IPS-15b (cell line): Measurements from ENCODE around the gene BNC2.

Experiments
- H3K27me3 ChIP-seq: one replicate; pipeline ENCODE4 v1.6.1; 2013; ENCODE audit warnings: low read length; ENCODE audit not compliant: control insufficient read depth, insufficient read depth
- H3K36me3 ChIP-seq: one replicate; pipeline ENCODE4 v1.6.1; 2013; ENCODE audit warnings: low read length; ENCODE audit not compliant: control insufficient read depth, insufficient read depth
- H3K4me1 ChIP-seq: one replicate; pipeline ENCODE4 v1.6.1; 2013; ENCODE audit warnings: mild to moderate bottlenecking, low read length; ENCODE audit not compliant: control insufficient read depth, insufficient read depth
- H3K4me3 ChIP-seq: one replicate; pipeline ENCODE4 v1.5.1; 2013; ENCODE audit warnings: low read depth, low read length
- H3K9ac ChIP-seq: one replicate; pipeline ENCODE4 v1.6.1; 2013; ENCODE audit warnings: low read depth, mild to moderate bottlenecking, low read length
- H3K9me3 ChIP-seq: one replicate; pipeline ENCODE4 v1.6.1; 2013; ENCODE audit warnings: mild to moderate bottlenecking, low read length; ENCODE audit not compliant: control insufficient read depth, insufficient read depth

BNC2 gene

DNA sequence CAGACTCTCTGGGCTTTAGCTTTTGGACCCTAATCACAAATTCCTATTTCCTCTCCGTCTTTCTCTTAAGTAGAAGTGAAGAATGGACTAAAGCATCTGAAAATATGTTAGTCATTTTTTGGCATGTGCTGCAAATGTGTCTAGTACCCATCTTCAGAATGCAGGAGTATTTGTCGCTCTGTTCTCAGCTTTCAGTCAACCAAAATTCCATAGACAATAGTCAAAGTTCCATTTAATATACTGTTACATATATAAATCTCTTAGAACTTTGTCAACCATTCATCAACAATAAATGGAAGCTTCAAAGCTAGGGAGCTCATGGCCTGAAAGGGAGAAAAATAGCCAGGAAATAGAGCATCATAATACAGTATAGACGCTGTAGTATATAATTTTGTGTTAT lies 509.4 kb downstream of the BNC2 start:
- Histone ChIP-seq H3K9me3 (no peaks in the 10 kb centered on the region), H3K4me1 (peaks cover 6% of the 10 kb centered on the region), H3K27me3 (no peaks in the 10 kb centered on the region), H3K9ac (no peak overlapping the region), H3K36me3 (no peaks in the 10 kb centered on the region), H3K4me3 (no peak overlapping the region)

GRCh38 chr9:16360247-16360646 lies 510.2 kb downstream of the BNC2 start:
- H3K4me3 ChIP-seq: no peak overlapping the region
- H3K4me1 ChIP-seq: peaks cover 6% of the 10 kb centered on the region
- no peaks in the 10 kb centered on the region for H3K9me3 ChIP-seq
- no peaks in the 10 kb centered on the region for H3K27me3 ChIP-seq
- H3K9ac ChIP-seq: no peak overlapping the region
- no peaks in the 10 kb centered on the region for H3K36me3 ChIP-seq
